Loucy (cell line): ENCODE measurements around the gene CACNA2D4.
"Not testable (repeated sequence)": the region's sequence is repeated elsewhere in the genome, so short reads cannot be mapped to it uniquely, and the experiment has no call there.

Experiments
- H2AFZ ChIP-seq: fragments of 200-600 bp; sonication (generic); 2 replicates; pipeline ENCODE4 v1.6.0; 2016; ENCODE audit warnings: antibody characterized with exemption, mild to moderate bottlenecking, low read length, moderate library complexity
- H3F3A ChIP-seq: fragments of 200-600 bp; 2 replicates; pipeline ENCODE4 v1.6.0; 2016; ENCODE audit warnings: antibody characterized with exemption, low read depth, mild to moderate bottlenecking
- H3K27me3 ChIP-seq: fragments of 200-600 bp; sonication (generic); 2 replicates; pipeline ENCODE4 v1.6.1; 2014; ENCODE audit warnings: low read length, mild to moderate bottlenecking; ENCODE audit not compliant: insufficient read depth, poor library complexity, severe bottlenecking
- H3K36me3 ChIP-seq: fragments of 200-600 bp; sonication (generic); 2 replicates; pipeline ENCODE4 v1.6.1; 2016; ENCODE audit warnings: low read length; ENCODE audit not compliant: insufficient read depth
- H3K4me1 ChIP-seq: fragments of 200-600 bp; sonication (generic); 2 replicates; pipeline ENCODE4 v1.5.1; 2014; ENCODE audit warnings: low read length, mild to moderate bottlenecking; ENCODE audit not compliant: insufficient read depth, poor library complexity, severe bottlenecking
- H3K4me2 ChIP-seq: fragments of 200-600 bp; sonication (generic); 2 replicates; pipeline ENCODE4 v1.6.0; 2014; ENCODE audit warnings: antibody characterized with exemption, low read length, low read depth, mild to moderate bottlenecking; ENCODE audit not compliant: poor library complexity, severe bottlenecking
- H3K4me3 ChIP-seq: fragments of 200-600 bp; sonication (generic); 2 replicates; pipeline ENCODE4 v1.5.1; 2014; ENCODE audit warnings: low read length, mild to moderate bottlenecking, mixed read lengths; ENCODE audit not compliant: poor library complexity, severe bottlenecking
- H3K79me2 ChIP-seq: fragments of 200-600 bp; sonication (generic); 2 replicates; pipeline ENCODE4 v1.6.1; 2014; ENCODE audit warnings: low read length; ENCODE audit not compliant: insufficient read depth
- H3K9ac ChIP-seq: fragments of 200-600 bp; sonication (generic); 2 replicates; pipeline ENCODE4 v1.6.0; 2014; ENCODE audit warnings: mild to moderate bottlenecking, low read depth, low read length, moderate library complexity; ENCODE audit not compliant: poor library complexity, severe bottlenecking
- H3K9me2 ChIP-seq: fragments of 200-600 bp; sonication (generic); replicated peaks from 2 replicates; pipeline ENCODE4 v1.6.1; 2016; ENCODE audit warnings: low read depth, low read length, mixed read lengths
- H3K9me3 ChIP-seq: fragments of 200-600 bp; sonication (generic); 2 replicates; pipeline ENCODE4 v1.6.1; 2014; ENCODE audit warnings: mild to moderate bottlenecking, antibody characterized with exemption, low read length, low read depth; ENCODE audit not compliant: insufficient read depth
- H4K20me1 ChIP-seq: fragments of 200-600 bp; sonication (generic); 2 replicates; pipeline ENCODE4 v1.6.0; 2014; ENCODE audit warnings: antibody characterized with exemption, low read length, mild to moderate bottlenecking; ENCODE audit not compliant: insufficient read depth, poor library complexity, severe bottlenecking
- EZH2phosphoT487 ChIP-seq: fragments of 200-600 bp; IDR thresholded peaks from 2 replicates; pipeline ENCODE4 v1.6.1; 2018; ENCODE audit warnings: antibody characterized with exemption, mild to moderate bottlenecking, moderate library complexity, borderline replicate concordance
- TF ChIP-seq, protein P1 (sequence below): fragments of 200-600 bp; sonication (generic); conservative IDR thresholded peaks from 2 replicates; pipeline ENCODE4 v1.5.1; 2014; ENCODE audit warnings: mild to moderate bottlenecking, antibody characterized with exemption, low read length

The CACNA2D4 gene

GRCh38 chr12:1948883-1949282 is 30.4 kb upstream of the CACNA2D4 start:
- Histone ChIP-seq H4K20me1 (no peaks in the 10 kb centered on the region), H3K4me2 (no peak overlapping the region), H2AFZ (no peak overlapping the region), H3K27me3 (no peaks in the 10 kb centered on the region), H3K36me3 (peaks cover 38% of the 10 kb centered on the region; the same call in 1 of the 2 replicates), H3K9ac (no peak overlapping the region), H3F3A (no peaks in the 10 kb centered on the region), H3K9me3 (no peaks in the 10 kb centered on the region), H3K4me1 (no peaks in the 10 kb centered on the region), H3K4me3 (no peak overlapping the region), H3K9me2 (no peaks in the 10 kb centered on the region), H3K79me2 (no peaks in the 10 kb centered on the region)
- TF ChIP-seq, protein P1, sequence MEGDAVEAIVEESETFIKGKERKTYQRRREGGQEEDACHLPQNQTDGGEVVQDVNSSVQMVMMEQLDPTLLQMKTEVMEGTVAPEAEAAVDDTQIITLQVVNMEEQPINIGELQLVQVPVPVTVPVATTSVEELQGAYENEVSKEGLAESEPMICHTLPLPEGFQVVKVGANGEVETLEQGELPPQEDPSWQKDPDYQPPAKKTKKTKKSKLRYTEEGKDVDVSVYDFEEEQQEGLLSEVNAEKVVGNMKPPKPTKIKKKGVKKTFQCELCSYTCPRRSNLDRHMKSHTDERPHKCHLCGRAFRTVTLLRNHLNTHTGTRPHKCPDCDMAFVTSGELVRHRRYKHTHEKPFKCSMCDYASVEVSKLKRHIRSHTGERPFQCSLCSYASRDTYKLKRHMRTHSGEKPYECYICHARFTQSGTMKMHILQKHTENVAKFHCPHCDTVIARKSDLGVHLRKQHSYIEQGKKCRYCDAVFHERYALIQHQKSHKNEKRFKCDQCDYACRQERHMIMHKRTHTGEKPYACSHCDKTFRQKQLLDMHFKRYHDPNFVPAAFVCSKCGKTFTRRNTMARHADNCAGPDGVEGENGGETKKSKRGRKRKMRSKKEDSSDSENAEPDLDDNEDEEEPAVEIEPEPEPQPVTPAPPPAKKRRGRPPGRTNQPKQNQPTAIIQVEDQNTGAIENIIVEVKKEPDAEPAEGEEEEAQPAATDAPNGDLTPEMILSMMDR: no peak
- TF ChIP-seq EZH2phosphoT487: no peak

GRCh38 chr12:1947081-1947480 is 28.6 kb upstream of the CACNA2D4 start:
- H3K4me1 ChIP-seq: no peaks in the 10 kb centered on the region
- H3K4me2 ChIP-seq: no peak overlapping the region
- no peak overlapping the region for H3K9ac ChIP-seq
- H3K79me2 ChIP-seq: no peaks in the 10 kb centered on the region
- H3K27me3 ChIP-seq: no peaks in the 10 kb centered on the region
- no peaks in the 10 kb centered on the region for H4K20me1 ChIP-seq
- H3K36me3 ChIP-seq: peaks cover 29% of the 10 kb centered on the region; the same call in 1 of the 2 replicates
- H3K9me2 ChIP-seq: no peaks in the 10 kb centered on the region
- H3K4me3 ChIP-seq: no peak overlapping the region
- H3F3A ChIP-seq: no peaks in the 10 kb centered on the region
- no peak overlapping the region for H2AFZ ChIP-seq
- no peak for TF ChIP-seq EZH2phosphoT487
- TF ChIP-seq, protein P1: no peak
- H3K9me3 ChIP-seq: no peaks in the 10 kb centered on the region

- no peak overlapping the region for H2AFZ ChIP-seq
- no peaks in the 10 kb centered on the region for H3K4me1 ChIP-seq
- H3K4me3 ChIP-seq: no peak overlapping the region
- H3K79me2 ChIP-seq: no peaks in the 10 kb centered on the region
- no peak overlapping the region for H3K9ac ChIP-seq
- no peak overlapping the region for H3K4me2 ChIP-seq
- no peaks in the 10 kb centered on the region for H4K20me1 ChIP-seq
- no peaks in the 10 kb centered on the region for H3K27me3 ChIP-seq
- no peaks in the 10 kb centered on the region for H3F3A ChIP-seq
- H3K36me3 ChIP-seq: peaks cover 21% of the 10 kb centered on the region; the same call in 1 of the 2 replicates
- no peak for TF ChIP-seq EZH2phosphoT487
- TF ChIP-seq, protein P1: no peak
- no peaks in the 10 kb centered on the region for H3K9me3 ChIP-seq
- H3K9me2 ChIP-seq: no peaks in the 10 kb centered on the region
Measured at GRCh38 chr12:1946296-1946695, 27.8 kb upstream of the CACNA2D4 start.

- peaks cover 19% of the 10 kb centered on the region; the same call in 1 of the 2 replicates for H3K36me3 ChIP-seq
- H4K20me1 ChIP-seq, H3K9me2 ChIP-seq, H3K9me3 ChIP-seq, H3K27me3 ChIP-seq, H3K9ac ChIP-seq, H2AFZ ChIP-seq, H3F3A ChIP-seq, H3K4me1 ChIP-seq, H3K4me2 ChIP-seq, H3K79me2 ChIP-seq, H3K4me3 ChIP-seq: not testable (repeated sequence)
Measured at GRCh38 chr12:1945502-1945901, 27.1 kb upstream of the CACNA2D4 start.
